HG03175 (cell line): ENCODE measurements around the gene MLXIP.
A peak's percentile ranks its signal among the peaks of the same experiment; 100 is the strongest.
"Not testable (repeated sequence)": the region's sequence is repeated elsewhere in the genome, so short reads cannot be mapped to it uniquely, and the experiment has no call there.

Experiments used
- ATAC-seq: cut with Tn5 transposase; IDR thresholded peaks from one replicate; pipeline ENCODE4 v1.9.1; 2021; ENCODE audit warnings: mild to moderate bottlenecking, moderate library complexity; ENCODE audit not compliant: unreplicated experiment

MLXIP gene

GRCh38 chr12:122078141-122079032 lies at the start of gene MLXIP:
MLXIP (plus strand) TSS chr12:122078756; CDS start chr12:122078854, 98 bp downstream.
- peak; percentile 79 for ATAC-seq

GRCh38 chr12:122028905-122029560 lies 49.5 kb upstream of the MLXIP start:
- peak; percentile 52 for ATAC-seq

- ATAC-seq = peak; percentile 10
Observed at GRCh38 chr12:122029620-122030423, 48.7 kb upstream of the MLXIP start.

- ATAC-seq = no peak
Observed at GRCh38 chr12:122030424-122031035, 48.0 kb upstream of the MLXIP start.

GRCh38 chr12:122031342-122032216 lies 47.0 kb upstream of the MLXIP start:
- no peak for ATAC-seq

- ATAC-seq = no peak
Observed at GRCh38 chr12:122032580-122032979, 46.0 kb upstream of the MLXIP start.

- no peak for ATAC-seq
Observed at GRCh38 chr12:122035292-122035691, 43.3 kb upstream of the MLXIP start.

- ATAC-seq = no peak
Observed at GRCh38 chr12:122036153-122036552, 42.4 kb upstream of the MLXIP start.

GRCh38 chr12:122040579-122041386 lies 37.8 kb upstream of the MLXIP start:
- no peak for ATAC-seq

- not testable (repeated sequence) for ATAC-seq
Observed at GRCh38 chr12:122041458-122041857, 37.1 kb upstream of the MLXIP start.

- no peak for ATAC-seq
Observed at GRCh38 chr12:122042910-122043309, 35.6 kb upstream of the MLXIP start.

GRCh38 chr12:122043476-122043875 lies 35.1 kb upstream of the MLXIP start:
- no peak for ATAC-seq

- ATAC-seq = no peak
Observed at GRCh38 chr12:122045262-122045661, 33.3 kb upstream of the MLXIP start.

- no peak for ATAC-seq
Observed at GRCh38 chr12:122046145-122046544, 32.4 kb upstream of the MLXIP start.

GRCh38 chr12:122048151-122048550 lies 30.4 kb upstream of the MLXIP start:
- no peak for ATAC-seq

- no peak for ATAC-seq
Observed at GRCh38 chr12:122049827-122050226, 28.7 kb upstream of the MLXIP start.

GRCh38 chr12:122050706-122051105 lies 27.9 kb upstream of the MLXIP start:
- ATAC-seq = no peak

- no peak for ATAC-seq
Observed at GRCh38 chr12:122051231-122051876, 27.2 kb upstream of the MLXIP start.

GRCh38 chr12:122052285-122052684 lies 26.3 kb upstream of the MLXIP start:
- no peak for ATAC-seq
